HepG2 (cell line): ENCODE results near the gene VASN. TPM values are rescaled to one million over a fixed set of nuclear protein-coding genes. Genes with fewer than 3 reads are reported as not detected.

Experiments
- ATF6 ChIP-seq: sonication (generic); formaldehyde crosslinking; conservative IDR thresholded peaks from 2 replicates; pipeline ENCODE4 v1.4.0; 2020; ENCODE audit warnings: missing genetic modification reagents
- EZH2 ChIP-seq: conservative IDR thresholded peaks from 2 replicates; pipeline ENCODE4 v1.6.1; 2012; ENCODE audit warnings: mild to moderate bottlenecking, low read depth, low read length, moderate library complexity
- HOXA9 ChIP-seq: sonication (generic); formaldehyde crosslinking; IDR thresholded peaks from 2 replicates; pipeline ENCODE4 v1.8.1; 2022; ENCODE audit warnings: missing genetic modification reagents, mild to moderate bottlenecking, moderate library complexity, borderline replicate concordance
- MTF1 ChIP-seq: sonication (generic); formaldehyde crosslinking; IDR thresholded peaks from 2 replicates; pipeline ENCODE4 v1.5.0; 2020; ENCODE audit warnings: missing genetic modification reagents
- MYNN ChIP-seq: sonication (generic); formaldehyde crosslinking; IDR thresholded peaks from 2 replicates; pipeline ENCODE4 v1.4.0; 2020; ENCODE audit warnings: mild to moderate bottlenecking, low read depth, missing genetic modification reagents
- POGK ChIP-seq: sonication (generic); formaldehyde crosslinking; conservative IDR thresholded peaks from 2 replicates; pipeline ENCODE4 v1.8.0; 2022; ENCODE audit warnings: mild to moderate bottlenecking, moderate library complexity, missing genetic modification reagents
- RAD21 ChIP-seq: fragments of 450-650 bp; formaldehyde crosslinking; IDR thresholded peaks from 2 replicates; pipeline ENCODE4 v1.5.0; 2020; ENCODE audit warnings: mild to moderate bottlenecking
- SMAD3 ChIP-seq: sonication (generic); formaldehyde crosslinking; IDR thresholded peaks from 2 replicates; pipeline ENCODE4 v1.4.0; 2020; ENCODE audit warnings: missing genetic modification reagents
- ZNF121 ChIP-seq: sonication (generic); formaldehyde crosslinking; IDR thresholded peaks from 2 replicates; pipeline ENCODE4 v1.5.0; 2020; ENCODE audit warnings: mild to moderate bottlenecking, missing genetic modification reagents
- ZNF17 ChIP-seq: sonication (generic); formaldehyde crosslinking; IDR thresholded peaks from 2 replicates; pipeline ENCODE4 v1.5.0; 2020; ENCODE audit warnings: mild to moderate bottlenecking, missing genetic modification reagents
- ZNF318 ChIP-seq: sonication (generic); formaldehyde crosslinking; IDR thresholded peaks from 2 replicates; pipeline ENCODE4 v1.4.0; 2020; ENCODE audit warnings: mild to moderate bottlenecking, missing genetic modification reagents
- ZNF740 ChIP-seq: sonication (generic); formaldehyde crosslinking; IDR thresholded peaks from 2 replicates; pipeline ENCODE4 v1.4.0; 2020; ENCODE audit warnings: missing genetic modification reagents
- ZNF781 ChIP-seq: sonication (generic); formaldehyde crosslinking; IDR thresholded peaks from 2 replicates; pipeline ENCODE4 v1.5.1; 2020; ENCODE audit warnings: borderline replicate concordance, mild to moderate bottlenecking, missing genetic modification reagents; ENCODE audit errors: not compliant biosample characterization
- ZNF782 ChIP-seq: sonication (generic); formaldehyde crosslinking; IDR thresholded peaks from 2 replicates; pipeline ENCODE4 v1.4.0; 2020; ENCODE audit warnings: missing genetic modification reagents, mild to moderate bottlenecking, borderline replicate concordance
- ZNF891 ChIP-seq: sonication (generic); formaldehyde crosslinking; IDR thresholded peaks from 2 replicates; pipeline ENCODE4 v1.5.0; 2020; ENCODE audit warnings: mild to moderate bottlenecking, missing genetic modification reagents
- ZZZ3 ChIP-seq: sonication (generic); formaldehyde crosslinking; IDR thresholded peaks from 2 replicates; pipeline ENCODE4 v1.4.0; 2020; ENCODE audit warnings: missing genetic modification reagents, mild to moderate bottlenecking, borderline replicate concordance
- polyA plus RNA-seq, 8 experiments: library from polyadenylated mRNA; depleted of rRNA in 3 of 8; stranded (reverse) in 7 of 8; unstranded in 1 of 8; fragments of >200 nt; fragmentation: Illumina TruSeq in 4 of 8; extraction: Trizol in 4 of 8; gene quantifications; 2 replicates each; pipeline versions ENCODE4 v1.2.1 to v1.2.3, GENCODE V29; 2011 to 2016; ENCODE audit warnings: low read depth in 4 of 8, missing spikeins in 1 of 8, mixed read lengths in 1 of 8; ENCODE audit not compliant: insufficient read depth in 1 of 8
- total RNA-seq, 5 experiments: library from RNA; depleted of rRNA; stranded (reverse); fragments of >200 nt; fragmentation: Illumina TruSeq; extraction: Trizol; gene quantifications; 2 replicates each; pipeline ENCODE4 v1.2.3, GENCODE V29; 2016; ENCODE audit warnings: low read depth in 1 of 5

Gene VASN
- total and polyA plus RNA-seq, 2 of the 13 experiments (the other 11 are each of a cell fraction or from before 2014, with no cell fraction given) = 8.4 to 18.2 TPM

GRCh38 chr16:4345836-4346781, 25.5 kb upstream of the VASN start (continued):
- TF ChIP-seq ATF6 = no peak
- peak; percentile 65; the same call in 1 of the 2 replicates for TF ChIP-seq POGK (CRISPR knock-in tag)
- peak; percentile 91 for TF ChIP-seq SMAD3 (CRISPR knock-in tag)
- peak; percentile 18; the same call in 1 of the 2 replicates for TF ChIP-seq ZNF318 (CRISPR knock-in tag)
- peak; percentile 28; the same call in 1 of the 2 replicates for TF ChIP-seq MYNN (CRISPR knock-in tag)
- no peak for TF ChIP-seq MTF1
- no peak for TF ChIP-seq ZNF740 (CRISPR knock-in tag)
- no peak for TF ChIP-seq ZNF782 (CRISPR knock-in tag)
- no peak for TF ChIP-seq ZNF781 (CRISPR knock-in tag)
- TF ChIP-seq EZH2 = no peak
- TF ChIP-seq ZNF891 (CRISPR knock-in tag) = no peak; the same call in 1 of the 2 replicates
- TF ChIP-seq ZNF17 (CRISPR knock-in tag) = no peak
- TF ChIP-seq HOXA9 (CRISPR knock-in tag) = no peak
- TF ChIP-seq RAD21 = no peak
- TF ChIP-seq ZZZ3 (CRISPR knock-in tag) = no peak
- no peak for TF ChIP-seq ZNF121 (CRISPR knock-in tag)
